Breast epithelium (tissue), 3 donors: ENCODE measurements around the gene TOX2.

Source experiments
- POLR2A ChIP-seq: fragments of 450-650 bp; IDR thresholded peaks from one replicate; pipeline ENCODE4 v1.6.1; 2016; ENCODE audit warnings: antibody characterized with exemption, mild to moderate bottlenecking, moderate library complexity
- POLR2AphosphoS5 ChIP-seq, 3 donors: sonication (generic); formaldehyde crosslinking; IDR thresholded peaks; one replicate each; pipeline ENCODE4 v1.6.1; 2017; ENCODE audit warnings: antibody characterized with exemption in 3 of 3
- TF ChIP-seq, protein P1 (sequence below), 3 donors: fragments of 450-650 bp; IDR thresholded peaks; one replicate each; pipeline ENCODE4 v1.5.1; 2016 to 2017; ENCODE audit warnings: antibody characterized with exemption in 3 of 3, mild to moderate bottlenecking in 3 of 3, moderate library complexity in 3 of 3

DNA sequence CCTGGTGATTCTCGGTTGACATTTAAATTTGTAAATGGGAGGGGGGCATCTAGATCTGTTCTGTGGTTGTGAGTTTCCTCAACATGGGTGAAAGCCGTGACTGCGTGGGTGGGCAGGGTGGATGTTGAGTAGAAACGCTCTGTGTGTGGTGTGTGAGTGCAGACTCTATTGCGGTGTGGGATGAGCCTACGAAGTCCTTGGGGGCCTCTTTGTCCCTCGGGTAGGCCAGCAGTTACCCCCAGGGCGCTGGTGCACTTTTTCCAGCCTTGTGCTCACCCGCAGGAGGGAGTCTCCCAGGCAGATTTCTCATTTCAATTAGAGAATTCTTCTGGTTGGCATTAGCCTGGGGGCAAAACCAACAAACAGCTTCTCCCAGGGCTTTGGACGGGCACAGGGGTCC lies 10.6 kb downstream of the TOX2 start:
- TF ChIP-seq, protein P1, sequence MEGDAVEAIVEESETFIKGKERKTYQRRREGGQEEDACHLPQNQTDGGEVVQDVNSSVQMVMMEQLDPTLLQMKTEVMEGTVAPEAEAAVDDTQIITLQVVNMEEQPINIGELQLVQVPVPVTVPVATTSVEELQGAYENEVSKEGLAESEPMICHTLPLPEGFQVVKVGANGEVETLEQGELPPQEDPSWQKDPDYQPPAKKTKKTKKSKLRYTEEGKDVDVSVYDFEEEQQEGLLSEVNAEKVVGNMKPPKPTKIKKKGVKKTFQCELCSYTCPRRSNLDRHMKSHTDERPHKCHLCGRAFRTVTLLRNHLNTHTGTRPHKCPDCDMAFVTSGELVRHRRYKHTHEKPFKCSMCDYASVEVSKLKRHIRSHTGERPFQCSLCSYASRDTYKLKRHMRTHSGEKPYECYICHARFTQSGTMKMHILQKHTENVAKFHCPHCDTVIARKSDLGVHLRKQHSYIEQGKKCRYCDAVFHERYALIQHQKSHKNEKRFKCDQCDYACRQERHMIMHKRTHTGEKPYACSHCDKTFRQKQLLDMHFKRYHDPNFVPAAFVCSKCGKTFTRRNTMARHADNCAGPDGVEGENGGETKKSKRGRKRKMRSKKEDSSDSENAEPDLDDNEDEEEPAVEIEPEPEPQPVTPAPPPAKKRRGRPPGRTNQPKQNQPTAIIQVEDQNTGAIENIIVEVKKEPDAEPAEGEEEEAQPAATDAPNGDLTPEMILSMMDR (IDR thresholded peaks at IDR 0.05): no peak
- TF ChIP-seq POLR2AphosphoS5 (IDR thresholded peaks at IDR 0.05): no peak
- TF ChIP-seq POLR2A: no peak
